Hypothalamus (tissue), 51 donors: ENCODE results near the gene UGDH.

ENCODE experiments used
- DNase-seq, 51 donors: peaks; one replicate each; lab custom pipeline; 2025; lab: John Stamatoyannopoulos, UW

Gene UGDH

GRCh38 chr4:39456946-39457763, 70.1 kb downstream of the UGDH start:
- no peak for DNase-seq

GRCh38 chr4:39455486-39455885, 71.8 kb downstream of the UGDH start:
- DNase-seq = no peak

- no peak for DNase-seq
These were observed 73.5 kb downstream of the UGDH start for GRCh38 chr4:39453738-39454137.

DNA sequence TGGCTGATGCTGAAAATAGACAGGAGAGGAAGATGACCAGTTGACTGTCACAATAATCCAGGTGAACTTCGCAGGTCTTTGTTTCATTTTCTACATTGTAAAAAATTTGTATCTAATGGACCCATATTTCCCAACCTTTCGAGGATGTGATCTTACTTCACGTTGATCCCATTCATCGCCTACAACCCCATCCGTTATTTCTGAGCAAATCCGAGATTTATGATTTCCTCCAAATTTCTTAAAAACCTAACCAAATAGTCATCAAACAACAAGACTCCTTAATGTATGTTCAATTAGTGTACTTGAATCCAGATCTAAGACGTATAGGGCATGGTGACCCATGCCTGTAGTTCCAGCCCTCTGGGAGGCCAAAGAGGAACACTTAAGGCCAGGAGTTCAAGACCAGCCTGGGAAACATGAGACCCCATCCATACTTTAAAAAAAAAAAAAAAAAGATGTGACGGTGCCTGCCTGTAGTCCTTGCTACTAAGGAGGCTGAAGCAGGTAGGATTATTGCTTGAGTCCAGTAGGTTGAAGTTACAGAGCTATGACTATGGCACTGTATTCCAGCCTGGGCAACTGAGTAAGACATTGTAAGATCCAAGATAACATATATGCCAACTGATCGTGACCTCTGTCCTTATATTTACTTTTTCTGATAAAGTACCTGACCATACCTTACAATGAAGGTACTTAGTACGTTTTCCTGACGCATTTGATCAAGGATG, 74.2 kb downstream of the UGDH start:
- no peak for DNase-seq

GRCh38 chr4:39452153-39452859, 74.9 kb downstream of the UGDH start:
- DNase-seq = no peak

DNA sequence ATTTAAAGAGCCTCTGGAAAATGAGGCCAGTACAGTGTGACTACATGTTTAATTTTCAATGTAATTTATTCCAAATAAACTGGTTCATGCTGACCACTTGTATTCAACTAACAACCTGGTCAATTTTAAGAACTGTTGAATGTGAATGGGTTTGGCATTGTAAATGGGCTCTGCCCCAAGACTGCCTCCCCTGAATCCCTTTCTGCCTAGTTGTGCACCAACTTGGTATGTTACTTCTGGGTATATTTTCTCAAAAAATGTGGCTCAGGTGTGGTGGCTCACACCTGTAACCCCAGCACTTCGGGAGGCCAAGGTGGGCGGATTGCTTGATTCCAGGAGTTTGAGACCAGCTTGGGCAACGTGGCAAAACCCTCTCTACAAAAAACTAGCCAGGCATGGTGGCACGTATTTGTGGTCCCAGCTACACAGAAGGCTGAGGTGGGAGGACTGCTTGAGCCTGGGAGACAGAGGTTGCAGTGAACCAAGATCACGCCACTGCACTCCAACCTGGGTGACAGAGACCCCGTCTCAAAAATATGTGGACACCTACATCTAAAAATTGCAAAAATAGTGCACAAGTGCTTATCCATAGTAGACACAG, 75.7 kb downstream of the UGDH start:
- no peak for DNase-seq

DNA sequence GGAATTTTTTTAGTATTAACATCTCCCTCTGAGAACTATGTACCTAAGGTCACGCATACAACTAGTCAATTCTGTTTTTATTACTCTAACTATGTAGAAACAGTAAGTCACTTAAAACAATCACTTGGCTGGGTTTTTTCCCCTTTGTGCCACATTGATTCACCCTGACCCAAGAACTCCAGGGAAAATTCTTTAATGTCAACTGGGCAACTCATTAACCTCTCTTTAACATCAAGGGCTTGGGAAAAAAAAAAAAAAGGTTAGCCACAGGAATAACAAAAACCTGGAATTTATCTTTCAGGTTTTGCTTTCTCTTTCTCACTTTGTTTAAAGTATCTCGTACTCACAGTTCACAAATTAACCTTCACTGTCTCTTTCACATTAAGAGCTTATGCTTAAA, 76.6 kb downstream of the UGDH start:
- no peak for DNase-seq
